ENCODE results near the gene PPP2R2B. TPM values are rescaled to one million over a fixed set of nuclear protein-coding genes. Genes with fewer than 3 reads are reported as not detected.
A peak's percentile ranks its signal among the peaks of the same experiment; 100 is the strongest.

The PPP2R2B gene
- total and polyA plus RNA-seq, 2 donors (not counting 1 experiment from before 2014, with no cell fraction given), result 0.67 to 1.5 TPM

GRCh38 chr5:146726891-146727290 lies 151.7 kb downstream of the PPP2R2B start:
- Histone ChIP-seq H3K4me2 (ENCODE audit: extremely low read depth, insufficient read depth, low read length) (no peak overlapping the region), H3K9ac (ENCODE audit: insufficient read depth, low read length) (no peak overlapping the region), H3K9me3 (ENCODE audit: control insufficient read depth, insufficient read depth, low read depth, low read length) (no peaks in the 10 kb centered on the region), H3K4me3 (replicated peaks in 1 of 4; ENCODE audit: control extremely low read depth in 1 of 4, insufficient read depth in 1 of 4, low read depth in 3 of 4, low read length in 4 of 4) (no peak overlapping the region), H3K4me1 (ENCODE audit: control insufficient read depth, extremely low read depth, insufficient read depth, low read length) (no peaks in the 10 kb centered on the region), H3K27me3 (ENCODE audit: control insufficient read depth, insufficient read depth, low read length) (no peaks in the 10 kb centered on the region), H3K36me3 (ENCODE audit: control insufficient read depth, insufficient read depth, low read length) (no peaks in the 10 kb centered on the region), H3K79me2 (ENCODE audit: control insufficient read depth, insufficient read depth, low read length) (no peaks in the 10 kb centered on the region), H3K27ac (ENCODE audit: insufficient read depth, low read length) (no peak overlapping the region), H4K20me1 (ENCODE audit: control insufficient read depth, extremely low read depth, insufficient read depth, low read length) (no peaks in the 10 kb centered on the region), H2AFZ (ENCODE audit: low read length) (no peak overlapping the region)
- TF ChIP-seq CTCF (conservative IDR thresholded peaks at IDR 0.05 in 1 of 2, IDR thresholded peaks at IDR 0.05 in 1 of 2; ENCODE audit: low read depth in 1 of 2, low read length in 2 of 2), result no peak
- no peak for TF ChIP-seq EZH2 (IDR thresholded peaks at IDR 0.05; ENCODE audit: low read length, missing control alignments)
- DNase-seq (ENCODE audit: low read depth in 2 of 2), result no peak

- DNase-seq (ENCODE audit: low read depth in 2 of 2), result no peak
- Histone ChIP-seq H3K9me3 (ENCODE audit: control insufficient read depth, insufficient read depth, low read depth, low read length) (no peaks in the 10 kb centered on the region), H4K20me1 (ENCODE audit: control insufficient read depth, extremely low read depth, insufficient read depth, low read length) (no peaks in the 10 kb centered on the region), H3K4me2 (ENCODE audit: extremely low read depth, insufficient read depth, low read length) (no peak overlapping the region), H2AFZ (ENCODE audit: low read length) (no peak overlapping the region), H3K27ac (ENCODE audit: insufficient read depth, low read length) (no peak overlapping the region), H3K36me3 (ENCODE audit: control insufficient read depth, insufficient read depth, low read length) (no peaks in the 10 kb centered on the region), H3K4me1 (ENCODE audit: control insufficient read depth, extremely low read depth, insufficient read depth, low read length) (no peaks in the 10 kb centered on the region), H3K27me3 (ENCODE audit: control insufficient read depth, insufficient read depth, low read length) (no peaks in the 10 kb centered on the region), H3K9ac (ENCODE audit: insufficient read depth, low read length) (no peak overlapping the region), H3K79me2 (ENCODE audit: control insufficient read depth, insufficient read depth, low read length) (no peaks in the 10 kb centered on the region), H3K4me3 (replicated peaks in 1 of 4; ENCODE audit: control extremely low read depth in 1 of 4, insufficient read depth in 1 of 4, low read depth in 3 of 4, low read length in 4 of 4) (no peak overlapping the region)
- TF ChIP-seq EZH2 (IDR thresholded peaks at IDR 0.05; ENCODE audit: low read length, missing control alignments), result no peak
Observed at GRCh38 chr5:146726020-146726419, 152.5 kb downstream of the PPP2R2B start.

DNA sequence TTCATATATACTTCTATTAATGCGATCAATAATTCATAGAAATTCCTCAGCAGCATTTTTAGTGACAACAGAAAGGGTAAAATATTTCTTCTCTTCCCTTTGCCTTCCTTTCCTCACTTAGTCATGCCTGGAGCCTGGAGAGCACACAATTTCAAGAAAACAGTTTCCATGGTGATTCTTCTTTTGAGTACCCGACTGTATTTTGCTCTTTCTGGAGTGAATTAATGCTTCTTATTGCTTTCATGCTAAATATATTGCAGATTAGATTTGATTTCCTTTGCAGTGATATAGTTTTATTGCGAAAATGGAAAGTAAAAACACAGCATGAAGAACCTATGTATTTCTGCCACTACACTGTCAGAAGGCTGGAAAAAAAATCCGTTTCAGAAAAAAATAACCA lies 153.5 kb downstream of the PPP2R2B start:
- H3K4me1 ChIP-seq (ENCODE audit: control insufficient read depth, extremely low read depth, insufficient read depth, low read length), result no peaks in the 10 kb centered on the region
- DNase-seq (ENCODE audit: low read depth in 2 of 2), result peak; percentile 9 to 64

More for the DNA sequence above, 153.5 kb downstream of the PPP2R2B start:
- Histone ChIP-seq H3K36me3 (ENCODE audit: control insufficient read depth, insufficient read depth, low read length) (no peaks in the 10 kb centered on the region), H3K79me2 (ENCODE audit: control insufficient read depth, insufficient read depth, low read length) (no peaks in the 10 kb centered on the region), H4K20me1 (ENCODE audit: control insufficient read depth, extremely low read depth, insufficient read depth, low read length) (no peaks in the 10 kb centered on the region), H3K4me3 (replicated peaks in 1 of 4; ENCODE audit: control extremely low read depth in 1 of 4, insufficient read depth in 1 of 4, low read depth in 3 of 4, low read length in 4 of 4) (no peak overlapping the region), H3K27me3 (ENCODE audit: control insufficient read depth, insufficient read depth, low read length) (no peaks in the 10 kb centered on the region), H3K27ac (ENCODE audit: insufficient read depth, low read length) (no peak overlapping the region), H3K9me3 (ENCODE audit: control insufficient read depth, insufficient read depth, low read depth, low read length) (no peaks in the 10 kb centered on the region), H2AFZ (ENCODE audit: low read length) (no peak overlapping the region), H3K9ac (ENCODE audit: insufficient read depth, low read length) (no peak overlapping the region), H3K4me2 (ENCODE audit: extremely low read depth, insufficient read depth, low read length) (no peak overlapping the region)
- TF ChIP-seq CTCF (conservative IDR thresholded peaks at IDR 0.05 in 1 of 2, IDR thresholded peaks at IDR 0.05 in 1 of 2; ENCODE audit: low read depth in 1 of 2, low read length in 2 of 2) (no peak), EZH2 (IDR thresholded peaks at IDR 0.05; ENCODE audit: low read length, missing control alignments) (no peak)

All from fibroblast of lung (primary cell).